ENCODE measurements around the gene TMEM176B.

TMEM176B gene

DNA sequence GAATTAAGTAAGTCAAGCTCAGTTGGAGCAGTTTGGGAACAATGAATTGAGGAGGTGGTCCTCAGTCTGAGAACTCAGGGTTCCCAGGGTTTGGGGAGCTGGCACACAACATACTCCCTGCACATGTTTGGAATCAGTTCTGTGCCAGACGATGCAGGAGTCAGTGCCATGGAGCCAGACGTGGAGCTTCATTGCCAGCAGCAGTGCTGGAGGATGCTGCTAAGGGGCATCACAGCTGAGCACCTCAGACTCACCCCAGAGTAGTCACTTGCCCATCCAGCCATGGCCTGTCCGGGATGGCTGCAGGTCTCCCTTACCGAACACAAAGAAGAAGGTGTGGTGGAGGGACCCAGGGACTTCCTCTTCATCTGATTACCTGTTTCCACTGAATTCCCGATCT is 55.1 kb downstream of the TMEM176B start:
- in situ Hi-C loops (cut with MboI; ENCODE audit: low sequenced_read_pairs, unreplicated experiment), result no loop called here
- TF ChIP-seq, protein P1, sequence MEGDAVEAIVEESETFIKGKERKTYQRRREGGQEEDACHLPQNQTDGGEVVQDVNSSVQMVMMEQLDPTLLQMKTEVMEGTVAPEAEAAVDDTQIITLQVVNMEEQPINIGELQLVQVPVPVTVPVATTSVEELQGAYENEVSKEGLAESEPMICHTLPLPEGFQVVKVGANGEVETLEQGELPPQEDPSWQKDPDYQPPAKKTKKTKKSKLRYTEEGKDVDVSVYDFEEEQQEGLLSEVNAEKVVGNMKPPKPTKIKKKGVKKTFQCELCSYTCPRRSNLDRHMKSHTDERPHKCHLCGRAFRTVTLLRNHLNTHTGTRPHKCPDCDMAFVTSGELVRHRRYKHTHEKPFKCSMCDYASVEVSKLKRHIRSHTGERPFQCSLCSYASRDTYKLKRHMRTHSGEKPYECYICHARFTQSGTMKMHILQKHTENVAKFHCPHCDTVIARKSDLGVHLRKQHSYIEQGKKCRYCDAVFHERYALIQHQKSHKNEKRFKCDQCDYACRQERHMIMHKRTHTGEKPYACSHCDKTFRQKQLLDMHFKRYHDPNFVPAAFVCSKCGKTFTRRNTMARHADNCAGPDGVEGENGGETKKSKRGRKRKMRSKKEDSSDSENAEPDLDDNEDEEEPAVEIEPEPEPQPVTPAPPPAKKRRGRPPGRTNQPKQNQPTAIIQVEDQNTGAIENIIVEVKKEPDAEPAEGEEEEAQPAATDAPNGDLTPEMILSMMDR (IDR thresholded peaks at IDR 0.05; ENCODE audit: borderline replicate concordance, control extremely low read depth, extremely low read depth, insufficient read depth, missing control alignments), result no peak
- no peak for DNase-seq (ENCODE audit: low spot score)

DNA sequence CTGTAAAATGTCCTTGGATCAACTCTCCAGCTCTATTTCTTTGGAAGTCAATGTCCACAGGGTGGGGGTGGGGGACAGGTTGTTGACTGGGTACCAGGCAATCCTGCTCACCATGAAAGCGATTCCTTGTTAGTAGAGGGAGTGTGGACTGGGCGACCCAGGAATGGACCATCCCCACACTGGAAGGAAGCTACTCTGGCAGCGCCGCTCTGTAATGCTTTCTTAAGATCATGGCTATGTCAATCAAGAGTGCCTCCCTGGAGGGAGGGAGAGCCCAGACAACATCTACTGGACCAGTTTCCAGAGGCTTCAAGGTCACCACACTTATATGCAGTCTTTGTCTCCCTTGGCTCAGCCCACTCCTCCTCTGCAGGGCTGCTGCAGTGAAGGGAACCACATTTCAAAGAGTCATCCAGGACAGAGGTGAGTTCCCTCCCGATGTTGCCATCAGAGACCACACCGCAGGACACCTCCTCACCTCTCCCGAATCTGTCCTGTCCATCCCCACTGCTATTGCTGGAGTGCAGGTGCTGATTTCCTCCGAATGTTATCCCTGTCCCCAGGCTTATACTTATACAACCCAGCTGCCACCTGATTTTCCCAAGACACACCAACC is 56.0 kb downstream of the TMEM176B start:
- DNase-seq (ENCODE audit: low spot score), result no peak
- in situ Hi-C loops (cut with MboI; ENCODE audit: low sequenced_read_pairs, unreplicated experiment), result no loop called here
- TF ChIP-seq, protein P1 (IDR thresholded peaks at IDR 0.05; ENCODE audit: borderline replicate concordance, control extremely low read depth, extremely low read depth, insufficient read depth, missing control alignments), result no peak

DNA sequence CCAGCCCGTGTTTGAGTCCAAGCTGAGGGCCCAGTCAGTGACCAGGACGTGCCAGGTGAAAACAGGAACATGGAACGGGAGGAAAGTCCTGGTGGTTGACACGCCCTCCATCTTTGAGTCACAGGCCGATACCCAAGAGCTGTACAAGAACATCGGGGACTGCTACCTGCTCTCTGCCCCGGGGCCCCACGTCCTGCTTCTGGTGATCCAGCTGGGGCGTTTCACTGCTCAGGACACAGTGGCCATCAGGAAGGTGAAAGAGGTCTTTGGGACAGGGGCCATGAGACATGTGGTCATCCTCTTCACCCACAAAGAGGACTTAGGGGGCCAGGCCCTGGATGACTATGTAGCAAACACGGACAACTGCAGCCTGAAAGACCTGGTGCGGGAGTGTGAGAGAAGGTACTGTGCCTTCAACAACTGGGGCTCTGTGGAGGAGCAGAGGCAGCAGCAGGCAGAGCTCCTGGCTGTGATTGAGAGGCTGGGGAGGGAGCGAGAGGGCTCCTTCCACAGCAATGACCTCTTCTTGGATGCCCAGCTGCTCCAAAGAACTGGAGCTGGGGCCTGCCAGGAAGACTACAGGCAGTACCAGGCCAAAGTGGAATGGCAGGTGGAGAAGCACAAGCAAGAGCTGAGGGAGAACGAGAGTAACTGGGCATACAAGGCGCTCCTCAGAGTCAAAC is 57.7 kb downstream of the TMEM176B start:
- in situ Hi-C loops (cut with MboI; ENCODE audit: low sequenced_read_pairs, unreplicated experiment), result no loop called here

More for the DNA sequence above, 57.7 kb downstream of the TMEM176B start:
- DNase-seq (ENCODE audit: low spot score), result no peak
- TF ChIP-seq, protein P1 (IDR thresholded peaks at IDR 0.05; ENCODE audit: borderline replicate concordance, control extremely low read depth, extremely low read depth, insufficient read depth, missing control alignments), result no peak

Data from GM13976 (cell line).